GM18520 (cell line): ENCODE data around the gene LOC101059915.
A peak's percentile ranks its signal among the peaks of the same experiment; 100 is the strongest.
"Not testable (repeated sequence)": the region's sequence is repeated elsewhere in the genome, so short reads cannot be mapped to it uniquely, and the experiment has no call there.

Experiments used
- ATAC-seq: cut with Tn5 transposase; IDR thresholded peaks from one replicate; pipeline ENCODE4 v1.9.1; 2021; ENCODE audit not compliant: unreplicated experiment

LOC101059915 gene

DNA sequence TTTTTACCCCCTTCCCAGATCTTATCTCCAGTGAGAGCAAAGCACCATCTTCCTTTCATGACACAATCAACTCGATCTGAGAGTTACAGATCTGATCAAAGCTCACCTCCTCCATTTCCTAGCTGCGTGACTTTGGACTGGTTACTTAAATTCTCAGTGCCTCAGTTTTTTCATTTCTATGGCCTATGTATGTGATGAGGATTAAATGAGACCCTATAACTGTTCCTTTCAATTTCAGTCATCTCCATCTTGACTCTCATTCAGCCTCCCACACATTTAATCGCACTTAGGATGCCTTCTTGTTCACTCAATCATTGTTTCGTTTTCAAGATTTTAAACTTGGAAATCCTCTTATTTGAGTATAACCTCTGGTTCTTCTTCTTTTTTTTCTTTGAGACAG is 28.9 kb upstream of the LOC101059915 start:
- no peak for ATAC-seq

DNA sequence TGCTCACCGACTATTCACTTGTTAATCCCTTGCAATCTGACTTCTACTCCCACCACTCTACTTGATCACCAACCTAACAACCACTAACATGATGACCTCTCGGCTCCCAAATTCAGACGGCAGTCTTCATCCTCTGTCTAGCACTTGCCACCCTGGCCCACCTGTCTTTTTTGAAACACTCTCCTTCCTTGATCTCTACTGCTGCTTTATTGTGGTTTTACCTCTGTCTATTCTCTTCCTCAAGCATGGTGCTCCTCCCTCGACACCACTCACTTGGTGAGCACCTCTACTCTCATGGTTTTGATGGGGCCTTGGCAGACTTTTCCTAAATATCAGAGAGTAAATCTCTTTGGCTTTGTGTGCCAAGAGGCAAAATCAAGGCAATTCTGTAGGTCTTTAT is 27.3 kb upstream of the LOC101059915 start:
- ATAC-seq: no peak

DNA sequence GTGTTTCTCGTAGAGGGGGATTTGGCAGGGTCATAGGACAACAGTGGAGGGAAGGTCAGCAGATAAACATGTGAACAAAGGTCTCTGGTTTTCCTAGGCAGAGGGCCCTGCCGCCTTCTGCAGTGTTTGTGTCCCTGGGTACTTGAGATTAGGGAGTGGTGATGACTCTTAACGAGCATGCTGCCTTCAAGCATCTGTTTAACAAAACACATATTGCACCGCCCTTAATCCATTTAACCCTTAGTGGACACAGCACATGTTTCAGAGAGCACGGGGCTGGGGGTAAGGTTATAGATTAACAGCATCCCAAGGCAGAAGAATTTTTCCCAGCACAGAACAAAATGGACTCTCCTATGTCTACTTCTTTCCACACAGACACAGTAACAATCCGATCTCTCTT is 22.9 kb upstream of the LOC101059915 start:
- not testable (repeated sequence) for ATAC-seq

DNA sequence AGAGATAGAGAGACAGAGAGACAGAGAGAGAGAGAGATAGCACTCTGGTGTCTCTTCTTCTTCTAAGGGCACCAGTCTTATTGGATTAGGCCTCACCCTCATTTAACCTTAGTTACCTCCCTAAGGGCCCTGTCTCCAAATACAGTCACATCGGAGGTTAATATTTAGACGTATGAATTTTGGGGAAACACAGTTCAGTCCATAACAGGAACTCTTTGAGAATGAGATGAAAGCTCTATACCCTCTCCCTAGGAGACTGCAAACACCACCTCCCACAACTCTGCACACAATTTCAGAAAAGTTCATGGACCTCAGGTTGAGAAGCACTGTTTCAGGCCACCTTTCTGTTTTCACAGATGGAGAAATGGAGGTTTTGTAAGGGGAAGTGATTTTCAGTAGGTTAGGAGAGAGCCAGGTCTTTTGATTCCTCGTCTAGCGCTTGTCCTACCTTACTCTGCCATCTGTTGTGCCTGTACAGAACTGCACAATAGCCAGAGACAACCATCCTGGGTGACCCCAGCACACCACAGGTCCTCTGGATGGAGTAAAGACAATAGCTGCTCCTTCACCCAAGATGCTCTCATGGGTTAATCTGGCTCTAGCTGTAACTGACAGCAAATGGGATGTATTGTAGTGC is 16.9 kb upstream of the LOC101059915 start:
- peak; percentile 83 for ATAC-seq

DNA sequence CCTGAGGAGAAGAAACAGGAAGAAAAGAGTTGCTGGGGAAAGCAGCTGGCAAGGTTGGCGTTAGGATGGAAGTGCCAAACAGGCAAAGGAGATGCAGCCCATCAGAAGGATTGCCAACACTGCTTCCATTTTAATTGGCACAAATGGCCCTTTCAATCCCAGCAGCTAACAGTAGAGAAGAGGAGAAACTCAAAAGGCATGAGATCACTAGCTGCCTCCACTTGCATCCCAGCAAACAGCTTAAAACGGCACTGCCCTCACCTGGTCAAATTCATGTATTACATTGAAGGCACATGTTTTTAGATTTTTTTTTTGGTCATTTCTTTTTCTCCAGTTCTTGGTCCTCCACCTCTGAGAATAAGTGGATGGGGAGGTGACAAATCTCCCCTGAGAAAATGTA is 14.9 kb upstream of the LOC101059915 start:
- ATAC-seq: no peak

DNA sequence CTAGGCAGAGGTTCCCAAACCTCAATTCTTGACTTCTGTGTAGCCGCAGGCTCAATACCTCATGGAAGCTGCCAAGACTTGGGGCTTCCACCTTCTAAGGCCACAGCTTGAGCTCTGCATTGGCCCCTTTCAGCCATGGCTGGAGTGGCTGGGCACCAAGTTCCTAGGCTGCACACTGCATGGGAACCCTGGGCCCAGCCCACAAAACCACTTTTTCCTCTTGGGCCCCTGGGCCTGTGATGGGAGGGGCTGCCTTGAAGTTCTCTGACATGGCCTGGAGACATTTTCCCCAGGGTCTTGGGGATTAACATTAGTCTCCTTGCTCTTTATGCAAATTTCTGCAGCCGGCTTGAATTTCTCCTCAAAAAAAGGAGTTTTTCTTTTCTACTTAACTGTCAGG is 14.0 kb upstream of the LOC101059915 start:
- ATAC-seq: no peak

DNA sequence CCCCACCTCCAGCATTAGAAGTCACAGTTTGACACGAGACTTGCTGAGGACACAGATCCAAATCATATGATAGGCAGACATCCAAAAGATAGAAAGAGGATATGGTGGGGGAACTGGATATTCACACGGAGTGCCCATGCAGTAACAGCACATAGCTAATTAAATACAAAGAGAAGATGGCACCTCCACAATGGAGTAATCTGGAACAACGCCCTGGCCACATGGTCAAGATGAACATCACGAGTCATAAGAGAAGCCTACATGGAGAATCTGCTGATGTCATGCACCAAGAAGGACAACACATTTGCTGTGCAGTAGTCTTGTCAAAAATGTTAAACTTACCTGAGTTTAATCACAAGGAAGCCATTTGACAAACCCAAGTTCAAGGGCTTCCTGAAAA is 10.1 kb upstream of the LOC101059915 start:
- no peak for ATAC-seq

DNA sequence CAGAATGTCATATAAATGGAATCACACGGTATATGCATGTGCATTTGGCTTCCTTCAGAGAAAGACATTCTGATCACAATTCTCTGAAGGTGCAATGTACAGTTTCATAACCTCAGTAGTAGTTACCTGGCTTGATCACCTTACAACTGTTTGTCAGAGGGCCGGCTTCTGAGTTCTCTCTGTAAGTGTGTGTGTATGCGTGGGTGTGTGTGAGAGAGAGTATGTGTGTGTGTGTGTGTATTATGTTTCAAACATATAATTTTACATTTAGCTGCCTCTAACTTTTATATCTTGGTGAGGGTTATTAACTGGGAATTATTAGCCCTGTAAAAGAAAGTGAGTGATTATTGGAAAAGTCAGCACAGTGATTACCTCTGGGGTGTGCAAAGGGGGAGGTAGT is 8.0 kb upstream of the LOC101059915 start:
- ATAC-seq: no peak

DNA sequence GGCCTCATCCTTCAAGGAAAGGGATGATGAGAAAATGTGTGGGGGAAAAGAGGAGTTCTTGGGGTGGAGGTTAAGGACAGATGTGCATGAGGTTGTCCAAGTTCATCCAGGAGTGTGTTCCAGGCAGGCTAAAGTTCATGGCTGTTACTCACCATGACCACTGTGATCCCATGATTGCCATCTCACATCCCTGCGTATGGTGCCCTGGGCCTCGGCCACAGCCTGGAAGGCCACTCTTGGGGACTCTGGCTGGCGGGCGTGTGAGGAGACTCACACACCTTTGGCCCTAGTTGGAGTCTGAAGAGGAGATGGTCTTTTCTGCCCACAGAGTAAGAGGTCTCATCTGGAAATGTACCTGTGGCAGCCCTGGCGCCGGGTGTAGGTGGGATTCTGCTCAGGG is 7.4 kb upstream of the LOC101059915 start:
- ATAC-seq: no peak

DNA sequence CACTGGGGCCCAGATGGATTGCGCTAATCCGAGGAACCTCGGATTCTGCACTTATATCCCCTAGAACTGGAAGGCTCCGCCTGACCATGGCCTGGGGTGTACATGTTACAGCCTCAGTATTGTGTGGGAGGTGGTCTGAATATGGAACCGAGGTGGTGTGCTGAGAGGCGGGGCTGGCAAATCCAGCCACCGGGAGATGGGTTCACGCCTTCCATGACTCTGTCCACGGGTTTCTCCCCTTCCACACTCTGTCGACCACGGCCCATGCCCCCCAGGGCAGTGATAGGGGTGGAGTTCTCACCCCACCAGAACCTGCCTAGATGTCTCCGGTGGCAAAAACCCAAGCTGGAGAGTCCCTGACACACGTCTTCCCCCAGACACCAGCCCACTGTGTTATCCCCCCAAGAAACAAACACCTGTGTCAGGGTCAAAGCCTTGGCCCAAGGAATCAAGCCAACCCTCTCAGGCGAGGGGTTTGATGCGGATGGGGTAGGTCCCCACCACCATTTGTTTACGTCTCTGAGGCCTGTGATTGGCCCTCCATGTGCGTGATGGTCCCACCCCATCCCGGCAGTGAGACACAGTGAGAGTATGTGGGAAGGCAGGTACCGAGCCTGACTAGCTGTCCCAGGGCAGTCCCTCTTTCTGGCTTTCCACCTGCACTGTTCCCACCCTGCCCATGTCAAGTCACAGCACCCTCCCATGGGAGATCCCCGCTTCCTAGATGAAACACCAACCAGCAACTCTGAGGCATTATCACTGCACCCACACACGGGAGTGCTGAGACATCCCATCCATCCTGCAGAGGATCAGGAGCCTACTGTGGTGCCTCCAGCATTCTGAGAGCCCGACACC is 6.6 kb upstream of the LOC101059915 start:
- ATAC-seq: no peak

DNA sequence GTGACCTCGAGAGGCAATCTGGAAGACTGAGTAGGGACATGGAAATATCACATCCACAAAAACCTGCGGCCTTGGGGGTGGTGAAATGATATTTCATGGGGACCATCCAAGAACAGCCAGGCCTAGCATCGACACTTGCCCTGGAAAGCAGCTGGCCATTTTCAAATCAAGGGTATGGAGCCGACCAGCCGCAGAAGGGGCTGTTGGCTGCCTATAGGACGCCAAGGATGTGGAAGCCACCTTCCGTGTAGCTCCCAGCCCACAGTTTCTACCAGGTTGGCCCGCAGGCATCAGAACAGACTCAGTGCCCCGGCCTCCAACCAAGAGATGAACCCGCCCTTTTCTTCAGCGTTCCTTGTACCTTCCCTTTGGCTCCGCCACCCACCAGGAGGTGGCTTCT is 5.4 kb upstream of the LOC101059915 start:
- no peak for ATAC-seq

DNA sequence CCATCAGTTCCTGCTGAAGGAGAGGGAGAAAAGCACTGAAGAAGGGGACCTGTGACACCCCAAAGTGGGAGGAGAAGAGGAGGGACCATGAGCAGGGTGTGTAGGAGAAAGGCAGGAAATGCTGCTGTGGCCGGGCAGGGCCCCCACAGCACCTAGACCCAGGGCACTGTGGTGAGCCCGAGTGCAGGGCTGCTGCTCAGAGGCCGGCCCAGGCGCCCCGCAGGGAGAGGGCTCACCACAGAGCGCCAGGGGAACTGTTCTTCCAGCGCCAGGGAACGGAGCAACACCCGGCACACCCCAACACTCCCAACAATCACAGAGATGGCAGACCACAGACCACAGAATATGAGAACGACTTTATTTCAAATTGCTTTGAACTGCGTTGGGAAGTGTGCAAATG is 4.7 kb upstream of the LOC101059915 start:
- ATAC-seq: not testable (repeated sequence)

DNA sequence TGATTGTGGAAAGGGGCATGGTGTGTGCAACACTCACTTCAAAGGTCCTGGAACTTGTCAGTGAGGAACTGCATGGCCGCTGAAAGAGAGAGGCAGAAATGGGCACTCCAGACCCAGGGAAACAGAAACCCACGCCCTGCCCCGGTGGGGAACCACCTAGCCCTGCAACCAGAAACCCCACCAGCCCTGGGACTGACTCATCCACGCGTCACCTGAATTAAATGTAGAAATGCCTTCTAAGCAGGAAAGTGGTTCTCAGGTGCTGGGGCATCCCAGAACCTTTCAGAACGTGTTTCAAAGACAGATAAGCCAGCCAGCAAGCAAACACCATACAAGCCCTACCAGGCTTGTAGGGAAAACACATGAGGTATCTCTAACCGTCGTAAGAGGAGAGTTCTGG is 4.1 kb upstream of the LOC101059915 start:
- not testable (repeated sequence) for ATAC-seq

DNA sequence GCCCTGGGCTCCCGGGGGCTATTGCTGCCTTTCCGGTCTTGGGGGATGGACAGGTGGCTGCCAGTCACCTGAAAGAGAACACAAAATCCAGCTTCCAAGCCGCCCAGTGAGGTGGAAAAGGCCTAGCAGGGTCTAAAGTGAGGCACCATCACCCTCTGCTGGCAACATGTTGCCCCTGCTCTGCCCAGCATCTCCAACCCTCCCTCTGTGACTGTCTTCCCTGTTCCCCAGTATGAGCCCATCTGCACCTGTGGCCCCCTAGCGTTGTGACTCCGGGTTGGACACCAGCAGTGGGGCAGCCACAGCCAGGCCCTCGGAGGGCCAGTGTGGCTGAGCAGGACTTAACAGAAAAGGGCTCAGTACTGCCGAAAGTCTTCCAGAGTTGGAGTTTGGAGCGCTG is 3.1 kb upstream of the LOC101059915 start:
- ATAC-seq: not testable (repeated sequence)

DNA sequence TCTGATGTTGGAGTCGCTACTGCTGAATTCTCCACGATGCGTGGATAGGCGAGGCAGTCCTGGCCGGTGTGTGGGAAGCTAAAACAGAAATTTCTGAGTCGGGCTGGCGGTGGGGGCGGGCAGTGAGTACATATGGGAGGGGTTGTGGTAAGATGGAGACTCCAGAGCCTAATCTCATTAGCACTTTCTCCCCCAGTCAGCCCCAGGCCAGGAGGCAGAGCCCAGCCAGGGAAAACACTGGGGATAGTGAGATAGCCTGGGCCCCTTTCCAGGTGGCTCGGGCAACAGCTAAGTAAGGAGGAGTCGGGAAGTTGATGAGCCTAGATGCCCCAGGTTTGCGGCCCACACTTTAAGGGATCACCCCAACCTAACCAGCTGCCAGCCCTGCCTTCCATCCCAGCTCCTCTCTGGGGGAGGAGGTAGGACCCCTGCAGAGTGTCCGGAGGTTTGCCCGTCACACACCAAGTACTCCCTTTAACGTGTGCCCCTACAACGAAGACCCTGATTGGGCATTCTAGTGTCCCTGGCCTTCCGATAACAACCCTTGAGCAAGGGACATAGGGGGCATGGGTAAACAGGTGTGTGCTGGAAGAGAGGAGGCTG is 2.4 kb upstream of the LOC101059915 start:
- ATAC-seq: no peak

DNA sequence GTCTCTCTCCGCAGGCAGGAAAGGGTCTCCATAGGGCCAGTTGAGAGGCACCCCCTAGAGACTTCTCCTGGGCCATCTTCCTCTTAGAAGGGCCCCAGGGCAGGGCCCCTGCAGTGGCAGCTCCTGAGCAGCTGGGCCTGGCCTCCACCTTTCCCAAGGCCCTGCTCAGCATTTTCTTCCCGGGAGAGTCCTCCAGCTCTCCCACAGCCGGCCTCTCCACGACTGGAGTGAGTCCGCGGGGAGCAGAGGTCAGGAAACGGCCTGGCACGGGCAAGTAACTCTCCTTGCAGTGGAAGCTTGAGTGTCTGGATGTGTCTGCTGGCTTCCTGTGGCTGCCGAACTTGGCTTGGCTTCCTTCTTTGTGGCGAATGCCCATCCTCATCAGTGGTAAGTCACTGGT is 1.6 kb upstream of the LOC101059915 start:
- ATAC-seq: no peak

DNA sequence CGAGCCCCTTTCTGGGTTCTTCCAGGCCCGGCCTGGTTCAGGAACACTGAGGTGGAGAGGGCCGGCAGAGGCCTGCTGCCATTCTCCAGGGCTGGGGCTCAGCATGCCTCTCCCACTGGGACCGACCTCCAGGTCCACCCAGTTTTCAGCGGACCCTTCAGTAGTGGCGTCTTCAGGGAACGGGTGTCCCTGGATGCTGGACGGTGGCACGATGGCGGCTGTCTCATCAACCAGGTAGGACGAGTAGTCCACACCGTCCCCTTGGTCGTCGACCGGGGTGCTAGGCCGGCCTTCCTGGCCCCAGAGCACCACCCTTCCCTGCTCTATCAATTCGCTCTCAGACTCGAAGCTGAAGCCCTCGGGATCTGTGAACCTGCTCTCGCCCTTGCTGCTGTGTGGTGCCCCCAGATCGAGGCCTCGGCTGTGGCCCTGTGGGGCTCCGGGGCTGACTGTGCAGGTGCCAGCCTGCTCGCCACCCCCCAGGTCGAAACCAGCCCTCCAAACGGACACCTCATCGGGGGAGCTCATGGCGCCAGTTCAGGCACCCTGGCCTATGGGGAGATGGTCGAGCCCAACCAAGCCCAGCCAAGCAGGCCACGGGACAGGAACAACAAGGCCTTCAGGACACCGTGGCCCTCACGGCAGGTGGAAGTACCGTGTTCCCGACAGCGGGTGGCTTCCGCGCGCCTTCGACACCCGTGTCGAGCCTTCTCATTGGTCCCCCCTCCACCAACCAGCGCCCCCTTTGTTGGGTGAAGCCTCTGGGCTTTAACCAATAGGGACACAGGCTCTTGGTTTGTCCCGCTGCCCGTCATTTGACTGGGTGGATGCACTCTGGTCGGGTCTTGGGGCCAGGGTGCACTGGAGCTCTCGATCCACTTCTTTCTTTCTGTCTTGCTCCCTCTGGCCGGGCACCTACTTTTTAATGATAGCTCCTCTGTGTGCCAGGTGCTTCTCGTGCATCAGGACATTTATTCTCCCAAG is 814 bp upstream of the LOC101059915 start:
- no peak for ATAC-seq

DNA sequence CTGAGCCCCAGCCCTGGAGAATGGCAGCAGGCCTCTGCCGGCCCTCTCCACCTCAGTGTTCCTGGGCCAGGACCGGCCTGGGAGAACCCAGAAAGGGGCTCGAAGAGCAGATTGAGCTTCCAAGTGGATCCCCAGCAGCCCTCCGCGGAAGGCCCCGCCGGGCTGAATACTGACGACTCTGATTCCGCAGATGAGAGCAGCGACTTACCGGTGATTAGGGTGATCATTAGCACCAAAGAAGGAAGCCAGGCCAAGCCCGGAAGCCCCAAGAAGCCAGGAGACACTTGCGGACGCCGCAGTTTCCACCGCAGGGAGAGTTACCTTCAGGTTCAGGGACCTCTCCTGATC is 876 bp downstream of the LOC101059915 start:
- no peak for ATAC-seq

DNA sequence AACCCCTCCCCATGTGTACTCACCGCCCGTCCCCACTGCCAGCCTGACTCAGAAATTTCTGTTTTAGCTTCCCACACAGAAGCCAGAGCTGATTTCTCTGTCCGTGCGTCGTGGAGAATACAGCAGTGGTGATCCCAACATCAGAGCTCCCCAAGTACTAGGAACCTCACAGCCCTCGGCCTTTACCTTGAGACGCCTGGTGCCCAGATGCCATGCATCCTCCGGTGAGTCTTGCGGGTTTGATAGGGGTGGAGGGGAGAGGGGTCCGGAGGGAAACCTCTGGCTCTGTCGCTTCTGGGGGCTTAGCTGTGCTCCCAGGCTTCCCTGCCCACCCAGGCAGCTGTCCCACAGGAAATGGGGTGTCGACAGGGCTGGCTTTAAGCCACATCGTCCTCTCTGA is 2.1 kb downstream of the LOC101059915 start:
- ATAC-seq: no peak

DNA sequence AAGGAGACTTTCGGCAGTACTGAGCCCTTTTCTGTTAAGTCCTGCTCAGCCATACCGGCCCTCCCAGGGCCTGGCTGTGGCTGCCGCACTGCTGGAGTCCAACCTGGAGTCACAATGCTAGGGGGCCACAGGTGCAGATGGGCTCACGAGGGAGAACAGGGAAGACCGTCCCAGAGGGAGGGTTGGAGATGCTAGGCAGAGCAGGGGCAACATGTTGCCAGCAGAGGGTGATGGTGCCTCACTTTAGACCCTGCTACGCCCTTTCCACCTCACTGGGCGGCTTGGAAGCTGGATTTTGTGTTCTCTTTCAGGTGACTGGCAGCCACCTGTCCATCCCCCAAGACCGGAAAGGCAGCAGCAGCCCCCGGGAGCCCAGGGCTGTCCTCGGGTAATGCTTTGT is 2.6 kb downstream of the LOC101059915 start:
- ATAC-seq: not testable (repeated sequence)
